ENCODE data around the gene HMG20B. TPM values are rescaled to one million over a fixed set of nuclear protein-coding genes. Genes with fewer than 3 reads are reported as not detected.

Gene HMG20B
- polyA plus RNA-seq, 1 donor (not counting 4 experiments of a cell fraction or from before 2014, with no cell fraction given) = 27.9 TPM

GRCh38 chr19:3539756-3540118 is 33.0 kb upstream of the HMG20B start:
- no peaks in the 10 kb centered on the region for H3K9me3 ChIP-seq (ENCODE audit: control insufficient read depth, low read depth, low read length)
- no peak overlapping the region for H3K4me3 ChIP-seq (ENCODE audit: control insufficient read depth in 2 of 3, extremely low read depth in 1 of 3, insufficient read depth in 2 of 3, low read depth in 1 of 3, low read length in 3 of 3)
- dilution Hi-C loops (cut with MboI; ENCODE audit: extremely low pct_ligation_motif_present, low sequenced_read_pairs) = no loop called here
- no peak overlapping the region for H3K4me2 ChIP-seq (ENCODE audit: control insufficient read depth, extremely low read depth, insufficient read depth, low read depth, low read length)
- H3K79me2 ChIP-seq (ENCODE audit: control insufficient read depth, insufficient read depth, low read length) = no peaks in the 10 kb centered on the region
- TF ChIP-seq CTCF (optimal IDR thresholded peaks at IDR 0.05 in 1 of 3, IDR thresholded peaks at IDR 0.05 in 1 of 3, conservative IDR thresholded peaks at IDR 0.05 in 1 of 3; ENCODE audit: extremely low read depth in 1 of 3, insufficient read depth in 2 of 3, low read length in 3 of 3) (no peak), EZH2 (IDR thresholded peaks at IDR 0.05; ENCODE audit: low read length) (no peak)
- no peak for DNase-seq (ENCODE audit: low read depth, low spot score)
- H2AFZ ChIP-seq (ENCODE audit: control insufficient read depth, low read length) = no peak overlapping the region
- H3K27ac ChIP-seq (ENCODE audit: control insufficient read depth, insufficient read depth, low read length) = no peak overlapping the region
- H4K20me1 ChIP-seq (ENCODE audit: control insufficient read depth, extremely low read depth, insufficient read depth, low read length) = no peaks in the 10 kb centered on the region
- no peaks in the 10 kb centered on the region for H3K4me1 ChIP-seq (ENCODE audit: control insufficient read depth, extremely low read depth, insufficient read depth, low read length)
- H3K9me1 ChIP-seq (ENCODE audit: control insufficient read depth, extremely low read depth, insufficient read depth, low read length) = no peaks in the 10 kb centered on the region
- H3K9ac ChIP-seq (ENCODE audit: control insufficient read depth, extremely low read depth, insufficient read depth, low read length) = no peak overlapping the region
- H3K36me3 ChIP-seq (ENCODE audit: control insufficient read depth in 2 of 2, extremely low read depth in 1 of 2, insufficient read depth in 2 of 2, low read length in 2 of 2) = peaks cover 5 to 19% of the 10 kb centered on the region in 2 experiments
- H3K27me3 ChIP-seq (ENCODE audit: control insufficient read depth, extremely low read depth, insufficient read depth, low read length) = no peaks in the 10 kb centered on the region
- no peak for FAIRE-seq

- Histone ChIP-seq H3K79me2 (ENCODE audit: control insufficient read depth, insufficient read depth, low read length) (no peaks in the 10 kb centered on the region), H3K4me1 (ENCODE audit: control insufficient read depth, extremely low read depth, insufficient read depth, low read length) (peaks cover 9% of the 10 kb centered on the region), H2AFZ (ENCODE audit: control insufficient read depth, low read length) (no peak overlapping the region), H3K27ac (ENCODE audit: control insufficient read depth, insufficient read depth, low read length) (no peak overlapping the region), H4K20me1 (ENCODE audit: control insufficient read depth, extremely low read depth, insufficient read depth, low read length) (peaks cover 4% of the 10 kb centered on the region), H3K27me3 (ENCODE audit: control insufficient read depth, extremely low read depth, insufficient read depth, low read length) (no peaks in the 10 kb centered on the region), H3K9me1 (ENCODE audit: control insufficient read depth, extremely low read depth, insufficient read depth, low read length) (no peaks in the 10 kb centered on the region), H3K9me3 (ENCODE audit: control insufficient read depth, low read depth, low read length) (no peaks in the 10 kb centered on the region), H3K4me3 (ENCODE audit: control insufficient read depth in 2 of 3, extremely low read depth in 1 of 3, insufficient read depth in 2 of 3, low read depth in 1 of 3, low read length in 3 of 3) (no peak overlapping the region), H3K4me2 (ENCODE audit: control insufficient read depth, extremely low read depth, insufficient read depth, low read depth, low read length) (no peak overlapping the region), H3K9ac (ENCODE audit: control insufficient read depth, extremely low read depth, insufficient read depth, low read length) (no peak overlapping the region), H3K36me3 (ENCODE audit: control insufficient read depth in 2 of 2, extremely low read depth in 1 of 2, insufficient read depth in 2 of 2, low read length in 2 of 2) (peaks cover 10 to 19% of the 10 kb centered on the region in 2 experiments)
- dilution Hi-C loops (cut with MboI; ENCODE audit: extremely low pct_ligation_motif_present, low sequenced_read_pairs) = no loop called here
- FAIRE-seq = no peak
- TF ChIP-seq CTCF (optimal IDR thresholded peaks at IDR 0.05 in 1 of 3, IDR thresholded peaks at IDR 0.05 in 1 of 3, conservative IDR thresholded peaks at IDR 0.05 in 1 of 3; ENCODE audit: extremely low read depth in 1 of 3, insufficient read depth in 2 of 3, low read length in 3 of 3) = no peak
- TF ChIP-seq EZH2 (IDR thresholded peaks at IDR 0.05; ENCODE audit: low read length) = no peak
- no peak for DNase-seq (ENCODE audit: low read depth, low spot score)
Measured at GRCh38 chr19:3543150-3544057, 29.3 kb upstream of the HMG20B start.

Data from keratinocyte (primary cell).